ENCODE results near the gene TTC38. TPM values are rescaled to one million over a fixed set of nuclear protein-coding genes. Genes with fewer than 3 reads are reported as not detected.
"Not testable (repeated sequence)": the region's sequence is repeated elsewhere in the genome, so short reads cannot be mapped to it uniquely, and the experiment has no call there.

TTC38 gene
- total RNA-seq, 1 experiment from 2014 or later = 26.8 TPM

DNA sequence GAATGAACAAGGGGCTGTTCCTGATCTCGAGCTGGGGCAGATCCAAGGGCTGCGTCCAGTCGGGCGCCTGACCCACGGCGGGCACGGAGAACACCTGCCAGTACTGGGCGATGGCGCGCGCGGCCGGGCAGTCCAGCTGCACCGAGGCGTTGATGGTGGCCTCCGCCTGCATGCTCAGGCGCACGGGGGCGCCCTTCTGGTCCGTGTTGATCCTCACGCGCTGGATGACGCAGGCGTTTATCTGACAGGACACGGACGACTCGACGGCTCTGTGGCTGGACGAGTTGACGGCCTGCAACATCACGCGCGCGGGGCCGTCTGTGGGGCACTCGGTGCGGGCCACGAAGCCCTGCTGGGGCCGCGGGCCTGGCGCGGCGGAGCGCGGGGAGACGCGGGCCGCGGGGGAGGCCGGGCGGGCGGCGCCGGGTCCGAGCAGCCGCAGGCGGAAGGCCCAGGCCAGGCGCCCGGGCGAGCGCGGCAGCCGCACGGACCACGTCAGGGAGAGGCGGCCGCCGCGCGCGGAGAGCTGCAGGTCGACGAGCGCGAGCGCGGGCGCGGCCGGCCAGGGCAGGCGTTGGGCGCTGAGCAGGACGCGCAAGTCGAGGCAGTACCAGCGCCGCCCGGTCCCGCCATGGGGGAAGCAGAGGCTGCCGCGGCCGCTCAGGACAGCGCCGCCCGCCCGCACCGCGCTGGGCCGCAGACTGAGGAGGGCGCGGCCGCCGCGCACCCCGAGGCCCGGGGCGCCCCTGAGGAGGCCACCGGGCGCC is 5.2 kb upstream of the TTC38 start:
- Histone ChIP-seq H2AFZ (ENCODE audit: low read length) (no peak overlapping the region), H3K4me1 (ENCODE audit: insufficient read depth, low read length) (no peaks in the 10 kb centered on the region), H3K27ac (ENCODE audit: low read length) (no peak overlapping the region), H3K9ac (ENCODE audit: low read length) (no peak overlapping the region), H3K9me3 (ENCODE audit: low read length) (no peaks in the 10 kb centered on the region), H3F3A (ENCODE audit: low read length, unreplicated experiment) (no peaks in the 10 kb centered on the region), H3K36me3 (ENCODE audit: low read depth, low read length) (no peaks in the 10 kb centered on the region), H4K20me1 (ENCODE audit: low read length) (no peaks in the 10 kb centered on the region), H3K4me3 (ENCODE audit: low read length) (no peak overlapping the region), H3K9me2 (replicated peaks; ENCODE audit: low read length) (no peaks in the 10 kb centered on the region), H3K27me3 (ENCODE audit: low read length) (no peaks in the 10 kb centered on the region), H3K4me2 (ENCODE audit: low read length) (no peak overlapping the region), H3K79me2 (ENCODE audit: low read length) (no peaks in the 10 kb centered on the region)
- no peak for ATAC-seq
- no peak for DNase-seq
- TF ChIP-seq EZH2phosphoT487 (IDR thresholded peaks at IDR 0.05; ENCODE audit: borderline replicate concordance, low read length) (no peak), EZH2 (IDR thresholded peaks at IDR 0.05; ENCODE audit: low read length, unreplicated experiment) (no peak)
- intact Hi-C loops (cut with micrococcal nuclease) = no loop called here
- POLR2A ChIA-PET (ENCODE audit: unreplicated experiment) = no interaction called here
- CTCF ChIA-PET = no interaction called here
- BruUV-seq (replicated peaks) = no TSS peak

DNA sequence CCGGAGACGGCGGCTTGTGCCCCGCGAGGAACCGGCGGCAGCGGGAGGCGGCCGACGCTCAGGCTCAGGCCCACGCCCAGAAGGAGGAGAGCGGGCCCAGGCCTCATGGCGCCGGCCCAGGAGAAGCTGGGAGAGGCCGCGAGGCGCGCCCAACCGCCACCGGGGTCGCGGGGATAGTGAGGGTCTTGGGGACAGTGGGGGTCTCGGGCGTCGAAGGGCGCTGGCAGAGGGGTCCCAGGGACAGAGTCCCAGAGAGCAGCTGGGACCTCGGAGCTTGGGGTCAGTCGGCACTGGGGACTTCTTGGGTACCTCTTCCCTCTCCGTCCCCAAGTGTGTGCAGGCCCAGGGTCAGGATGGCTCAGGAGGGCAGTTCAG is 4.6 kb upstream of the TTC38 start, which contains the start of gene PKDREJ:
PKDREJ (minus strand) TSS at position 128 of the 375 bp plus-strand sequence; CDS start at position 107, 21 bp downstream.
- Histone ChIP-seq H3K36me3 (ENCODE audit: low read depth, low read length) (no peaks in the 10 kb centered on the region), H3K79me2 (ENCODE audit: low read length) (peaks cover 3% of the 10 kb centered on the region), H3F3A (ENCODE audit: low read length, unreplicated experiment) (no peaks in the 10 kb centered on the region), H3K27ac (ENCODE audit: low read length) (no peak within 1 kb of the TSS), H3K4me1 (ENCODE audit: insufficient read depth, low read length) (no peaks in the 10 kb centered on the region), H3K9ac (ENCODE audit: low read length) (no peak within 1 kb of the TSS), H3K9me3 (ENCODE audit: low read length) (no peaks in the 10 kb centered on the region), H3K9me2 (replicated peaks; ENCODE audit: low read length) (no peaks in the 10 kb centered on the region), H3K27me3 (ENCODE audit: low read length) (no peaks in the 10 kb centered on the region), H2AFZ (ENCODE audit: low read length) (no peak within 1 kb of the TSS), H3K4me3 (ENCODE audit: low read length) (no peak within 1 kb of the TSS), H3K4me2 (ENCODE audit: low read length) (no peak within 1 kb of the TSS), H4K20me1 (ENCODE audit: low read length) (no peaks in the 10 kb centered on the region)
- intact Hi-C loops (cut with micrococcal nuclease) = no loop called here
- POLR2A ChIA-PET (ENCODE audit: unreplicated experiment) = no interaction called here
- no TSS peak for BruUV-seq (replicated peaks)
- ATAC-seq (no peak), DNase-seq (no peak)
- TF ChIP-seq EZH2 (IDR thresholded peaks at IDR 0.05; ENCODE audit: low read length, unreplicated experiment) (no peak), EZH2phosphoT487 (IDR thresholded peaks at IDR 0.05; ENCODE audit: borderline replicate concordance, low read length) (no peak)
- TF ChIP-seq, protein P1, sequence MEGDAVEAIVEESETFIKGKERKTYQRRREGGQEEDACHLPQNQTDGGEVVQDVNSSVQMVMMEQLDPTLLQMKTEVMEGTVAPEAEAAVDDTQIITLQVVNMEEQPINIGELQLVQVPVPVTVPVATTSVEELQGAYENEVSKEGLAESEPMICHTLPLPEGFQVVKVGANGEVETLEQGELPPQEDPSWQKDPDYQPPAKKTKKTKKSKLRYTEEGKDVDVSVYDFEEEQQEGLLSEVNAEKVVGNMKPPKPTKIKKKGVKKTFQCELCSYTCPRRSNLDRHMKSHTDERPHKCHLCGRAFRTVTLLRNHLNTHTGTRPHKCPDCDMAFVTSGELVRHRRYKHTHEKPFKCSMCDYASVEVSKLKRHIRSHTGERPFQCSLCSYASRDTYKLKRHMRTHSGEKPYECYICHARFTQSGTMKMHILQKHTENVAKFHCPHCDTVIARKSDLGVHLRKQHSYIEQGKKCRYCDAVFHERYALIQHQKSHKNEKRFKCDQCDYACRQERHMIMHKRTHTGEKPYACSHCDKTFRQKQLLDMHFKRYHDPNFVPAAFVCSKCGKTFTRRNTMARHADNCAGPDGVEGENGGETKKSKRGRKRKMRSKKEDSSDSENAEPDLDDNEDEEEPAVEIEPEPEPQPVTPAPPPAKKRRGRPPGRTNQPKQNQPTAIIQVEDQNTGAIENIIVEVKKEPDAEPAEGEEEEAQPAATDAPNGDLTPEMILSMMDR (conservative IDR thresholded peaks at IDR 0.05; ENCODE audit: low read depth, low read length) = no peak
- CTCF ChIA-PET = no interaction called here

DNA sequence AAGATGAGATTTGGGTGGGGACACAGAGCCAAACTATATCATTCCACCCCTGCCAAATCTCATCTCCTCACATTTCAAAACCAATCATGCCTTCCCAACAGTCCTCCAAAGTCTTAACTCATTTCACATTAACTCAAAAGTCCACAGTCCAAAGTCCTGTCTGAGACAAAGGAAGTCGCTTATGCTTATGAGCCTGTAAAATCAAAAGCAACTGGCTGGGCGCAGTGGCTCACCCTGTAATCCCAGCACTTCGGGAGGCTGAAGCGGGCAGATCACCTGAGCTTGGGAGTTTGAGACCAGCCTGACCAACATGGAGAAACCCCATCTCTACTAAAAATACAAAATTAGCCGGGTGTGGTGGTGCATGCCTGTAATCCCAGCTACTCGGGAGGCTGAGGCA is 3.3 kb upstream of the TTC38 start:
- ATAC-seq; H3K9me2 ChIP-seq (replicated peaks; ENCODE audit: low read length); H3K36me3 ChIP-seq (ENCODE audit: low read depth, low read length); H3K4me2 ChIP-seq (ENCODE audit: low read length); H3F3A ChIP-seq (ENCODE audit: low read length, unreplicated experiment); H3K27me3 ChIP-seq (ENCODE audit: low read length); H3K27ac ChIP-seq (ENCODE audit: low read length); intact Hi-C loops (cut with micrococcal nuclease); H2AFZ ChIP-seq (ENCODE audit: low read length); H4K20me1 ChIP-seq (ENCODE audit: low read length); CTCF ChIA-PET; POLR2A ChIA-PET (ENCODE audit: unreplicated experiment); H3K9me3 ChIP-seq (ENCODE audit: low read length); DNase-seq; H3K9ac ChIP-seq (ENCODE audit: low read length); H3K4me1 ChIP-seq (ENCODE audit: insufficient read depth, low read length); BruUV-seq (replicated peaks); H3K4me3 ChIP-seq (ENCODE audit: low read length): not testable (repeated sequence)
- H3K79me2 ChIP-seq (ENCODE audit: low read length) = peaks cover 15% of the 10 kb centered on the region

DNA sequence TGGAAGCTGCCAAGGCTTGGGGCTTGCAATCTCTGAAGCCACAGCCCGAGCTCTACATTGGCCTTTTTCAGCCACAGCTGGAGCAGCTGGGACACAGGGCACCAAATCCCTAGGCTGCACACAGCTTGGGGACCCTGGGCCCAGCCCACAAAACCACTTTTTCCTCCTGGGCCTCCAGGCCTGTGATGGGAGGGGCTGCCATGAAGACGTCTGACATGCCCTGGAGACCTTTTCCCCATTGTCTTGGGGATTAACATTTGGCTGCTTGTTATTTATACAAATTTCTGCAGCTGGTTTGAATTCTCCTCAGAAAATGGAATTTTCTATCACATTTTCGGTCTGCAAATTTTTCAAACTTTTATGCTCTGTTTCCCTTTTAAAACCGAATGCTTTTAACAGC is 2.2 kb upstream of the TTC38 start:
- DNase-seq; H3K36me3 ChIP-seq (ENCODE audit: low read depth, low read length); H3K4me3 ChIP-seq (ENCODE audit: low read length); H2AFZ ChIP-seq (ENCODE audit: low read length); H3F3A ChIP-seq (ENCODE audit: low read length, unreplicated experiment); intact Hi-C loops (cut with micrococcal nuclease); H3K9me2 ChIP-seq (replicated peaks; ENCODE audit: low read length); H3K27me3 ChIP-seq (ENCODE audit: low read length); POLR2A ChIA-PET (ENCODE audit: unreplicated experiment); H3K9ac ChIP-seq (ENCODE audit: low read length); H3K4me1 ChIP-seq (ENCODE audit: insufficient read depth, low read length); H3K27ac ChIP-seq (ENCODE audit: low read length); H4K20me1 ChIP-seq (ENCODE audit: low read length); H3K4me2 ChIP-seq (ENCODE audit: low read length); ATAC-seq; CTCF ChIA-PET; BruUV-seq (replicated peaks); H3K9me3 ChIP-seq (ENCODE audit: low read length): not testable (repeated sequence)
- H3K79me2 ChIP-seq (ENCODE audit: low read length) = peaks cover 23% of the 10 kb centered on the region

Measured in PC-3 (cell line).